HepG2 (cell line): ENCODE measurements around the gene CISD3. TPM values are rescaled to one million over a fixed set of nuclear protein-coding genes. Genes with fewer than 3 reads are reported as not detected.
A peak's percentile ranks its signal among the peaks of the same experiment; 100 is the strongest.

Experiments used
- DDIT3 ChIP-seq: sonication (generic); formaldehyde crosslinking; IDR thresholded peaks from 2 replicates; pipeline ENCODE4 v1.4.0; 2020; ENCODE audit warnings: mild to moderate bottlenecking, missing genetic modification reagents
- DNMT1 ChIP-seq: sonication (generic); formaldehyde crosslinking; IDR thresholded peaks from 2 replicates; pipeline ENCODE4 v1.5.1; 2020; ENCODE audit warnings: mild to moderate bottlenecking, missing genetic modification reagents
- ERF ChIP-seq: IDR thresholded peaks from 2 replicates; pipeline ENCODE4 v1.6.1; 2018; ENCODE audit warnings: missing biosample characterization, missing genetic modification reagents
- FOXA1 ChIP-seq, 2 experiments: fragments of 450-650 bp in 1 of 2; sonication (generic) in 1 of 2; formaldehyde crosslinking in 1 of 2; IDR thresholded peaks; 2 replicates each; pipeline versions ENCODE4 v1.4.0 to v1.6.1; 2016 to 2020; ENCODE audit warnings: missing genetic modification reagents in 1 of 2
- GABPB1 ChIP-seq: IDR thresholded peaks from 2 replicates; pipeline ENCODE4 v1.6.1; 2016; ENCODE audit warnings: mild to moderate bottlenecking, missing genetic modification reagents, moderate library complexity, missing compliant biosample characterization
- HES4 ChIP-seq: sonication (generic); formaldehyde crosslinking; IDR thresholded peaks from 2 replicates; pipeline ENCODE4 v1.9.0; 2021; ENCODE audit warnings: mild to moderate bottlenecking, missing genetic modification reagents, borderline replicate concordance
- HMGXB4 ChIP-seq, 2 experiments: sonication (generic) in 1 of 2; formaldehyde crosslinking in 1 of 2; IDR thresholded peaks; 2 replicates each; pipeline versions ENCODE4 v1.4.0 to v1.6.1; 2018 to 2020; ENCODE audit warnings: missing genetic modification reagents in 2 of 2, borderline replicate concordance in 1 of 2, low read depth in 1 of 2, mild to moderate bottlenecking in 1 of 2, missing biosample characterization in 1 of 2
- IRX3 ChIP-seq: sonication (generic); formaldehyde crosslinking; IDR thresholded peaks from 2 replicates; pipeline ENCODE4 v1.8.1; 2023; ENCODE audit warnings: mild to moderate bottlenecking, low read depth, missing genetic modification reagents, borderline replicate concordance
- NR0B2 ChIP-seq: sonication (generic); formaldehyde crosslinking; IDR thresholded peaks from 2 replicates; pipeline ENCODE4 v1.4.0; 2020; ENCODE audit warnings: mild to moderate bottlenecking, missing genetic modification reagents
- NRL ChIP-seq: sonication (generic); formaldehyde crosslinking; IDR thresholded peaks from 2 replicates; pipeline ENCODE4 v1.5.0; 2020; ENCODE audit warnings: missing genetic modification reagents, mild to moderate bottlenecking, moderate library complexity, borderline replicate concordance
- RAD21 ChIP-seq: fragments of 450-650 bp; formaldehyde crosslinking; IDR thresholded peaks from 2 replicates; pipeline ENCODE4 v1.5.0; 2020; ENCODE audit warnings: mild to moderate bottlenecking
- SAP130 ChIP-seq: IDR thresholded peaks from 2 replicates; pipeline ENCODE4 v1.6.1; 2016; ENCODE audit warnings: low read depth
- SMAD1 ChIP-seq: sonication (generic); formaldehyde crosslinking; IDR thresholded peaks from 2 replicates; pipeline ENCODE4 v1.4.0; 2020; ENCODE audit warnings: missing genetic modification reagents, low read depth, mild to moderate bottlenecking, borderline replicate concordance
- SMC3 ChIP-seq: IDR thresholded peaks from 2 replicates; pipeline ENCODE4 v1.6.1; 2011; ENCODE audit warnings: low read length, improper control_type of control experiment
- ZNF230 ChIP-seq: sonication (generic); formaldehyde crosslinking; IDR thresholded peaks from 2 replicates; pipeline ENCODE4 v1.4.0; 2020; ENCODE audit warnings: mild to moderate bottlenecking, missing genetic modification reagents
- ZNF432 ChIP-seq: sonication (generic); formaldehyde crosslinking; IDR thresholded peaks from 2 replicates; pipeline ENCODE4 v1.5.0; 2020; ENCODE audit warnings: missing genetic modification reagents, mild to moderate bottlenecking, borderline replicate concordance
- ZNF574 ChIP-seq: sonication (generic); formaldehyde crosslinking; IDR thresholded peaks from 2 replicates; pipeline ENCODE4 v1.4.0; 2020; ENCODE audit warnings: missing genetic modification reagents
- ZNF740 ChIP-seq: sonication (generic); formaldehyde crosslinking; IDR thresholded peaks from 2 replicates; pipeline ENCODE4 v1.4.0; 2020; ENCODE audit warnings: missing genetic modification reagents
- ZNF83 ChIP-seq: sonication (generic); formaldehyde crosslinking; IDR thresholded peaks from 2 replicates; pipeline ENCODE4 v1.4.0; 2020; ENCODE audit warnings: missing genetic modification reagents, mild to moderate bottlenecking, borderline replicate concordance
- polyA plus RNA-seq, 8 experiments: library from polyadenylated mRNA; depleted of rRNA in 3 of 8; stranded (reverse) in 7 of 8; unstranded in 1 of 8; fragments of >200 nt; fragmentation: Illumina TruSeq in 4 of 8; extraction: Trizol in 4 of 8; gene quantifications; 2 replicates each; pipeline versions ENCODE4 v1.2.1 to v1.2.3, GENCODE V29; 2011 to 2016; ENCODE audit warnings: low read depth in 4 of 8, missing spikeins in 1 of 8, mixed read lengths in 1 of 8; ENCODE audit not compliant: insufficient read depth in 1 of 8
- total RNA-seq, 5 experiments: library from RNA; depleted of rRNA; stranded (reverse); fragments of >200 nt; fragmentation: Illumina TruSeq; extraction: Trizol; gene quantifications; 2 replicates each; pipeline ENCODE4 v1.2.3, GENCODE V29; 2016; ENCODE audit warnings: low read depth in 1 of 5
- TF ChIP-seq, protein P1 (sequence below): sonication (generic); formaldehyde crosslinking; IDR thresholded peaks from 2 replicates; pipeline ENCODE4 v1.5.1; 2020; ENCODE audit warnings: mild to moderate bottlenecking, missing genetic modification reagents, moderate library complexity

CISD3 gene
- total and polyA plus RNA-seq, 2 of the 13 experiments (the other 11 are each of a cell fraction or from before 2014, with no cell fraction given): 30.0 to 34.1 TPM

- TF ChIP-seq ZNF574 (CRISPR knock-in tag) (peak; percentile 15; the same call in 1 of the 2 replicates), GABPB1 (CRISPR knock-in tag) (peak; percentile 28; the same call in 1 of the 2 replicates), ZNF83 (CRISPR knock-in tag) (no peak), FOXA1 (IDR thresholded peaks at IDR 0.05) (no peak), FOXA1 (CRISPR knock-in tag; IDR thresholded peaks at IDR 0.05) (peak; percentile 59), NRL (peak; percentile 85), ERF (0 out of 2 replicates have a peak, but pooled peaks have one; percentile 43), HES4 (CRISPR knock-in tag) (no peak), IRX3 (CRISPR knock-in tag) (no peak), DNMT1 (CRISPR knock-in tag) (peak; percentile 87; the same call in 1 of the 2 replicates), ZNF432 (CRISPR knock-in tag) (no peak), SMC3 (peak; percentile 61), ZNF740 (CRISPR knock-in tag) (0 out of 2 replicates have a peak, but pooled peaks have one; percentile 26), RAD21 (CRISPR knock-in tag) (peak; percentile 90), SMAD1 (CRISPR knock-in tag) (no peak), NR0B2 (CRISPR knock-in tag) (0 out of 2 replicates have a peak, but pooled peaks have one; percentile 18), SAP130 (CRISPR knock-in tag) (0 out of 2 replicates have a peak, but pooled peaks have one; percentile 30), DDIT3 (no peak), HMGXB4 (CRISPR knock-in tag; IDR thresholded peaks at IDR 0.05; ENCODE audit: borderline replicate concordance in 1 of 2, low read depth in 1 of 2) (peak; percentile 70 to 78), ZNF230 (no peak)
- TF ChIP-seq, protein P1, sequence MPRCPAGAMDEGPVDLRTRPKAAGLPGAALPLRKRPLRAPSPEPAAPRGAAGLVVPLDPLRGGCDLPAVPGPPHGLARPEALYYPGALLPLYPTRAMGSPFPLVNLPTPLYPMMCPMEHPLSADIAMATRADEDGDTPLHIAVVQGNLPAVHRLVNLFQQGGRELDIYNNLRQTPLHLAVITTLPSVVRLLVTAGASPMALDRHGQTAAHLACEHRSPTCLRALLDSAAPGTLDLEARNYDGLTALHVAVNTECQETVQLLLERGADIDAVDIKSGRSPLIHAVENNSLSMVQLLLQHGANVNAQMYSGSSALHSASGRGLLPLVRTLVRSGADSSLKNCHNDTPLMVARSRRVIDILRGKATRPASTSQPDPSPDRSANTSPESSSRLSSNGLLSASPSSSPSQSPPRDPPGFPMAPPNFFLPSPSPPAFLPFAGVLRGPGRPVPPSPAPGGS (CRISPR knock-in tag): no peak
Observed at GRCh38 chr17:38735161-38735997, 5.2 kb downstream of the CISD3 start (continued).
